ENCODE results near the gene PNRC2.

PNRC2 gene

DNA sequence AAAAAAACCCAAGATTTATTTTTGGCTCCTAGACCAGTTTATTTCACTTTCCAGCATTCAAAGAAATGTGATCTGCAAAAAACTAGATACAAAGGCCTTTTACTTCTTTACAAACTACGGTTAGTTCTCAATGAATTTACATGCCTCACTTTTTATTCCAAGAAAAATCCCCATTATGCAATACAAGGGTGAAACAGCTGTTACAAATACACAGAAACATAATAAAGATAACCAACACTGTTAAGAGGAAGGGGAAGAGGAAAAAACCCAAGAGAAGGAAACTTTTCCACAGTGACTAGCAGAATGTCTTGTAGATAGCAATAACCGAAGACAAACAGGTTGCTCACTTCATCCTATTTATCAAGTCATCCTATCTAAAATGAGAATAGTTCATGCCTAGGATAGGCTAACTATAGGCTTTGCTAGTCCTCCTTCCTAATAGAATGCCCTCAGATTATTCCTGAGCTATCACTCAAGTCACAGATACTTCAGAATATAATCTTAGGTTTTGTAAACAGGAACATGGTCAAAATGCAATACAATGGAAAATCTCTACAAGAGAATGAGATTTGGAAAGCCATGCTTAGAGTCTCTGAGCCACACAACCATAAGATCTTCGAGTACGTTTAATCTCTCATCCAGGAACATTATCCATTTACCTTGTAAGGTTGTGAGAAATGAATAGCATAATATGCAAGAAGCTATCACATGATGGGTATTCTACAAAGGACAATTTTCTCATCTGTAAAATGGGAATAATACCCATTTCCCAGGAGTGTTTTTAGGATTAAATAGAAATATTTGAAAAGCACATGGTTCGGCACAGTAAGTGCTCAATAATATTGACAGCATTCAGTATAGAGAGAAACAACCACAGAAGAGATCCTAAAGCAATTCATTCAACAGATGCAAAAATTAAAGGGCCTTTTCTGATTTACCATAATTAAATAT lies 5.4 kb downstream of the PNRC2 start:
- Histone ChIP-seq H3K36me3 (ENCODE audit: control insufficient read depth in 5 of 5, insufficient read depth in 5 of 5, low read length in 5 of 5) (peaks cover 13 to 47% (median 36%) of the 10 kb centered on the region in 5 donors), H3K4me3 (ENCODE audit: low read depth in 1 of 5, low read length in 5 of 5) (no peak overlapping the region), H3K27ac (ENCODE audit: low read depth, low read length) (peak overlapping the region; percentile 59), H3K9ac (ENCODE audit: low read length in 5 of 5) (peak overlapping the region in 1 of 5 donors; percentile 1), H3K9me3 (ENCODE audit: control insufficient read depth in 5 of 5, low read length in 5 of 5) (no peaks in the 10 kb centered on the region), H3K4me1 (ENCODE audit: control insufficient read depth in 5 of 5, insufficient read depth in 5 of 5, low read length in 5 of 5) (peaks cover 0 to 24% (median 23%) of the 10 kb centered on the region in 5 donors), H3K27me3 (ENCODE audit: control insufficient read depth in 5 of 5, insufficient read depth in 4 of 5, low read length in 5 of 5) (no peaks in the 10 kb centered on the region)

GRCh38 chr1:23966973-23967493 lies 7.4 kb downstream of the PNRC2 start:
- Histone ChIP-seq H3K9me3 (ENCODE audit: control insufficient read depth in 5 of 5, low read length in 5 of 5) (no peaks in the 10 kb centered on the region), H3K4me3 (ENCODE audit: low read depth in 1 of 5, low read length in 5 of 5) (no peak overlapping the region), H3K27ac (ENCODE audit: low read depth, low read length) (no peak overlapping the region), H3K27me3 (ENCODE audit: control insufficient read depth in 5 of 5, insufficient read depth in 4 of 5, low read length in 5 of 5) (no peaks in the 10 kb centered on the region), H3K4me1 (ENCODE audit: control insufficient read depth in 5 of 5, insufficient read depth in 5 of 5, low read length in 5 of 5) (peaks cover 0 to 17% (median 11%) of the 10 kb centered on the region in 5 donors), H3K9ac (ENCODE audit: low read length in 5 of 5) (no peak overlapping the region), H3K36me3 (ENCODE audit: control insufficient read depth in 5 of 5, insufficient read depth in 5 of 5, low read length in 5 of 5) (peaks cover 26 to 57% (median 47%) of the 10 kb centered on the region in 5 donors)

DNA sequence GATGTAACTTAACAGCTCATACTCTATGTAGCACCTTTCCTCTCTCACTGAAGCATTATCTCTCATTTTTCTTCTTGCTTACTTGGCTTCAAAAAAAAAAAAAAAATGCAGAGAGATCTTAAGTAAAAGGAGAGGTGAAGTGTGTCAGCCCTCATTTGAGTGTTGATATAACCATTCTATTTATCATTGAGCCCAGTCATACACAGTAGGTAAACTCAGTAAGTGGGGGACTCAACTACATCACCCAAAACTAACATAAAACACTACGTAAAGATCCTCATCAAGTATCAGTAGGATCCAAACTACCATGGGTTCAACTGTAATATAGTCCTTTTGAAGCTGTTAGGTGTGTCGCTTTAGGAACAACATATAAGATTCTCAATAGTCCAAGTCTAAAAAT lies 8.2 kb downstream of the PNRC2 start:
- H3K27me3 ChIP-seq (ENCODE audit: control insufficient read depth in 5 of 5, insufficient read depth in 4 of 5, low read length in 5 of 5) = no peaks in the 10 kb centered on the region
- no peak overlapping the region for H3K4me3 ChIP-seq (ENCODE audit: low read depth in 1 of 5, low read length in 5 of 5)
- peaks cover 0 to 17% (median 11%) of the 10 kb centered on the region in 5 donors for H3K4me1 ChIP-seq (ENCODE audit: control insufficient read depth in 5 of 5, insufficient read depth in 5 of 5, low read length in 5 of 5)
- H3K9ac ChIP-seq (ENCODE audit: low read length in 5 of 5) = peak overlapping the region in 1 of 5 donors; percentile 40
- H3K36me3 ChIP-seq (ENCODE audit: control insufficient read depth in 5 of 5, insufficient read depth in 5 of 5, low read length in 5 of 5) = peaks cover 27 to 59% (median 47%) of the 10 kb centered on the region in 5 donors
- H3K27ac ChIP-seq (ENCODE audit: low read depth, low read length) = no peak overlapping the region
- no peaks in the 10 kb centered on the region for H3K9me3 ChIP-seq (ENCODE audit: control insufficient read depth in 5 of 5, low read length in 5 of 5)

DNA sequence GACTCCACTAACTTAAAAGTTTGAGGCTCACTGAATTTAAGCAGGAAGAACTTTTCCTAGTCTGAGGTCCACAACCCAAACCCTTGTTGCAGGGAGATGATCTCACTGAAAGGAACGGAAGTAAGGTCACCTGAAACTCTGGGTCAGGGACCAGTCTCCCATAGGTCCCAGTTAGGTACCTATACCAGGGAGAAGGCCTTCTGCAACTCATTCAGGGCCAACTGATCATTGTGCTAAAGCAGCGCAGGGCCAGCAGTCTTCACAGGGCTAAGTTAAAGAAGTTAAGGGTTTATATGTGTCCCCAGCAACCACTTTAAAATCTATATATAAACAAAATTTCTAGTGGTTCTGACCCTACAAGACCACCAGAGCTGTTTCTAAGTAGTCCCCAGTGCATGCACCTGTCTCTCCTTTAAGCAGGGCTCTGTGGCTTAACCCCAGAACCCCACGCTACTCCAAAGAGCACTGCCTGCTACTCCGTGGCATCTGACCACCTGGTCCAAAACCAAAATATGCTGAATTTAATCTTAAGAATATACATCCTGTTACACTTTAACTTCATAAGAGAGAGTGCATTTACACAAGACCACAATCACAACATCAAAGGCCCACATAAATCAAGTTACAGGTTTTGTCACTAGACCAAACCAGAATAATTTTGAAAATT lies 17.7 kb downstream of the PNRC2 start:
- peak overlapping the region in 2 of 5 donors; percentile 41 to 54 for H3K9ac ChIP-seq (ENCODE audit: low read length in 5 of 5)
- peaks cover 3 to 47% (median 41%) of the 10 kb centered on the region in 5 donors for H3K4me1 ChIP-seq (ENCODE audit: control insufficient read depth in 5 of 5, insufficient read depth in 5 of 5, low read length in 5 of 5)
- no peak overlapping the region for H3K27ac ChIP-seq (ENCODE audit: low read depth, low read length)
- no peaks in the 10 kb centered on the region for H3K27me3 ChIP-seq (ENCODE audit: control insufficient read depth in 5 of 5, insufficient read depth in 4 of 5, low read length in 5 of 5)
- H3K9me3 ChIP-seq (ENCODE audit: control insufficient read depth in 5 of 5, low read length in 5 of 5) = no peaks in the 10 kb centered on the region
- H3K4me3 ChIP-seq (ENCODE audit: low read depth in 1 of 5, low read length in 5 of 5) = no peak overlapping the region
- H3K36me3 ChIP-seq (ENCODE audit: control insufficient read depth in 5 of 5, insufficient read depth in 5 of 5, low read length in 5 of 5) = peaks cover 3 to 13% (median 9%) of the 10 kb centered on the region in 5 donors

GRCh38 chr1:23977854-23978191 lies 18.2 kb downstream of the PNRC2 start:
- no peak overlapping the region for H3K4me3 ChIP-seq (ENCODE audit: low read depth in 1 of 5, low read length in 5 of 5)
- H3K27ac ChIP-seq (ENCODE audit: low read depth, low read length) = no peak overlapping the region
- H3K9me3 ChIP-seq (ENCODE audit: control insufficient read depth in 5 of 5, low read length in 5 of 5) = no peaks in the 10 kb centered on the region
- peaks cover 3 to 10% (median 9%) of the 10 kb centered on the region in 5 donors for H3K36me3 ChIP-seq (ENCODE audit: control insufficient read depth in 5 of 5, insufficient read depth in 5 of 5, low read length in 5 of 5)
- H3K27me3 ChIP-seq (ENCODE audit: control insufficient read depth in 5 of 5, insufficient read depth in 4 of 5, low read length in 5 of 5) = no peaks in the 10 kb centered on the region
- peaks cover 3 to 47% (median 41%) of the 10 kb centered on the region in 5 donors for H3K4me1 ChIP-seq (ENCODE audit: control insufficient read depth in 5 of 5, insufficient read depth in 5 of 5, low read length in 5 of 5)
- H3K9ac ChIP-seq (ENCODE audit: low read length in 5 of 5) = peak overlapping the region in 1 of 5 donors; percentile 54

DNA sequence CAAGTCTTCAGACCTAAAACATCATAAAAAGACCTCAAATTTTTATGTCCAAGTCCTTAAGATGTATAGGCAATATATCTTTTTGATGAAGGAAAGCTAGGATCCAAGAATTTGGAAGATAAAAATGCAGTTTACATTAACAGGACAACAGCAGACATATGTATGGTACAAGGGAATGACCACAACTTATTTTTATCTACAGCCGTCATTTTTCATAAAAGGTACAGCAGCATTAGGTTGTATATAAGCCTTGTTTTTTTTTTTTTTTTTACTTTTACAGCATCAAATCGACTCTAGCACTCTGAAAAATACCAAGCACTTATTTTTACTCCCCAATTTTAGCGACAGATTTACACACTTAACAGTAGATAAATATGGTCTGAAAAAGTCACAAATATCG lies 19.2 kb downstream of the PNRC2 start:
- peak overlapping the region in 4 of 5 donors; percentile 98 to 99 (median 98) for H3K9ac ChIP-seq (ENCODE audit: low read length in 5 of 5)
- peaks cover 3 to 47% (median 41%) of the 10 kb centered on the region in 5 donors for H3K4me1 ChIP-seq (ENCODE audit: control insufficient read depth in 5 of 5, insufficient read depth in 5 of 5, low read length in 5 of 5)
- H3K9me3 ChIP-seq (ENCODE audit: control insufficient read depth in 5 of 5, low read length in 5 of 5) = no peaks in the 10 kb centered on the region
- H3K4me3 ChIP-seq (ENCODE audit: low read depth in 1 of 5, low read length in 5 of 5) = peak overlapping the region; percentile 76 to 92 (median 87)
- no peaks in the 10 kb centered on the region for H3K27me3 ChIP-seq (ENCODE audit: control insufficient read depth in 5 of 5, insufficient read depth in 4 of 5, low read length in 5 of 5)
- H3K27ac ChIP-seq (ENCODE audit: low read depth, low read length) = peak overlapping the region; percentile 97
- H3K36me3 ChIP-seq (ENCODE audit: control insufficient read depth in 5 of 5, insufficient read depth in 5 of 5, low read length in 5 of 5) = peaks cover 3 to 7% (median 6%) of the 10 kb centered on the region in 5 donors

- Histone ChIP-seq H3K4me1 (ENCODE audit: control insufficient read depth in 5 of 5, insufficient read depth in 5 of 5, low read length in 5 of 5) (peaks cover 3 to 47% (median 41%) of the 10 kb centered on the region in 5 donors), H3K4me3 (ENCODE audit: low read depth in 1 of 5, low read length in 5 of 5) (peak overlapping the region; percentile 76 to 92 (median 87)), H3K9me3 (ENCODE audit: control insufficient read depth in 5 of 5, low read length in 5 of 5) (no peaks in the 10 kb centered on the region), H3K36me3 (ENCODE audit: control insufficient read depth in 5 of 5, insufficient read depth in 5 of 5, low read length in 5 of 5) (peaks cover 0 to 7% (median 2%) of the 10 kb centered on the region in 5 donors), H3K27me3 (ENCODE audit: control insufficient read depth in 5 of 5, insufficient read depth in 4 of 5, low read length in 5 of 5) (no peaks in the 10 kb centered on the region), H3K27ac (ENCODE audit: low read depth, low read length) (peak overlapping the region; percentile 97), H3K9ac (ENCODE audit: low read length in 5 of 5) (peak overlapping the region; percentile 60 to 99 (median 98))
Observed at GRCh38 chr1:23979387-23979880, 19.8 kb downstream of the PNRC2 start.

DNA sequence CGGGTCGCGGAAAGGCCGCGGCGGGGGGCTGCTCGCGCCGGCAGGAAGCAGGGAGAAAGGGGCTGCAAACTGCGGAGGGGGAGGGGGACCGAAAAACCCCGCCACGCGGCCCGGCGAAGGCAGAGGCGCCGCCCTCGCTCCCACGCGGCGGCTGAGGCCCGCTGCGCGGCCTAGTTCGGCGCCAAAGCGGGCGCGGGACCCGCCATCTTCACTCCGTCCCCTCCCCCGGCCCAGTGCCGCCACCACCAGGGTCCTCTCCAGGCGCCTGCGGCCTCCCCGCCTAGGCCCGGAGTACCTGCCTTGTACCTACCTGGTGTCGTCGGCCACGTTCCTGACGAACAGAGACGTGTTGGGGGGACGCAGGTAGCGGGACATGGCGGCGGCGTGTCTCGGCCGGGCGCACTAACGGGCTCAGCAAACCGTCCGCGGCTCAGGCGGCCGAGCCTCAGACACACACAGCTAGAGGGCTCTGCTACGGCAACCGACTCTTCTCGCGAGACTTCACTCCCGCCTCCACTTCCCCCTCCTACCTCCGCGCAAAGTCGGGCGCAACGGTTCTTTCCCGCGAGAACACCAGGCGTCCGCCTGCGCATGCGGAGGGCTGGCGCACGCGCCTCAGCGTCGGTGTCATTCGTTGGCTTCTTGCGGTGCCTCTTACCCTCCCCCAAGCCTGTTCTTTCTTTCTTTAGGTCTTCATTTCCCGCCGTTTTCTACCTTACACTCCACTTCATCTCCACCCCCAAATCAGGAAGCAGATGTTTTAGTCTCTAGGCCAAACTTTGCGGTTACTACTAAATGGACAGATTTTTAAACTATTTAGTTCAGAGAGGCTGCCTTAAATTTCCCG lies 20.5 kb downstream of the PNRC2 start, which contains the start of gene SRSF10:
Gene SRSF10, minus strand, starts transcription at position 447 of the 847 bp plus-strand sequence. Its CDS starts 72 bp downstream, at position 375.
- Histone ChIP-seq H3K4me1 (ENCODE audit: control insufficient read depth in 5 of 5, insufficient read depth in 5 of 5, low read length in 5 of 5) (peaks cover 3 to 47% (median 42%) of the 10 kb centered on the region in 5 donors), H3K27ac (ENCODE audit: low read depth, low read length) (peak within 1 kb of the TSS; percentile 97), H3K4me3 (ENCODE audit: low read depth in 1 of 5, low read length in 5 of 5) (peak within 1 kb of the TSS; percentile 76 to 92 (median 87)), H3K9me3 (ENCODE audit: control insufficient read depth in 5 of 5, low read length in 5 of 5) (no peaks in the 10 kb centered on the region), H3K9ac (ENCODE audit: low read length in 5 of 5) (peak within 1 kb of the TSS; percentile 60 to 99 (median 98)), H3K27me3 (ENCODE audit: control insufficient read depth in 5 of 5, insufficient read depth in 4 of 5, low read length in 5 of 5) (no peaks in the 10 kb centered on the region), H3K36me3 (ENCODE audit: control insufficient read depth in 5 of 5, insufficient read depth in 5 of 5, low read length in 5 of 5) (peaks cover 0 to 7% (median 0%) of the 10 kb centered on the region in 5 donors)

DNA sequence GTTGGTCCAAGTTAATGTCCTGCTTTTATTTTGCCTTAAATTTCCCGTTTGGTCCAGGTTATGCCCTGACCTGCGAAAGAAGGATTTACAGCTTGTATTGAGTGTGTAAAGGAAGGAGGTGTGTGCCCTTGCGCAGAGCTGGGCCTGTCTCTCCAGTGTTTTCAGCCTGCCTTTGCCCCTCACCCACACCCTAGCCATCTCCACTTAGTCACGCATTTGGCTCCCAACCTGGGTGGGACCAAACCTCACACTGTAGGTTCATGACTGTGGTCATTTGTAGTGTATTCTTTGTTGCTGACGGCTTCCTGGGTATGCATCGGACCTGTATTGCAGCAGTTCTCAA lies 21.1 kb downstream of the PNRC2 start:
- H3K4me3 ChIP-seq (ENCODE audit: low read depth in 1 of 5, low read length in 5 of 5) = peak overlapping the region; percentile 54 to 92 (median 76)
- no peaks in the 10 kb centered on the region for H3K9me3 ChIP-seq (ENCODE audit: control insufficient read depth in 5 of 5, low read length in 5 of 5)
- H3K27ac ChIP-seq (ENCODE audit: low read depth, low read length) = peak overlapping the region; percentile 97
- H3K36me3 ChIP-seq (ENCODE audit: control insufficient read depth in 5 of 5, insufficient read depth in 5 of 5, low read length in 5 of 5) = peaks cover 0 to 3% (median 0%) of the 10 kb centered on the region in 5 donors
- H3K4me1 ChIP-seq (ENCODE audit: control insufficient read depth in 5 of 5, insufficient read depth in 5 of 5, low read length in 5 of 5) = peaks cover 2 to 43% (median 38%) of the 10 kb centered on the region in 5 donors
- H3K27me3 ChIP-seq (ENCODE audit: control insufficient read depth in 5 of 5, insufficient read depth in 4 of 5, low read length in 5 of 5) = no peaks in the 10 kb centered on the region
- peak overlapping the region in 4 of 5 donors; percentile 98 to 99 (median 98) for H3K9ac ChIP-seq (ENCODE audit: low read length in 5 of 5)

Measured in subcutaneous abdominal adipose tissue (tissue), 5 donors.